HG03045 (cell line): ENCODE measurements around the gene SLC7A1.

Source experiments
- ATAC-seq: cut with Tn5 transposase; IDR thresholded peaks from one replicate; pipeline ENCODE4 v1.9.1; 2021; ENCODE audit warnings: mild to moderate bottlenecking, moderate library complexity; ENCODE audit not compliant: unreplicated experiment

Gene SLC7A1

GRCh38 chr13:29513002-29513980 is 82.2 kb downstream of the SLC7A1 start:
- no peak for ATAC-seq

- no peak for ATAC-seq
These were observed 83.5 kb downstream of the SLC7A1 start for GRCh38 chr13:29511980-29512379.

- ATAC-seq: no peak
These were observed 84.2 kb downstream of the SLC7A1 start for GRCh38 chr13:29511106-29511796.

GRCh38 chr13:29510651-29511084 is 84.8 kb downstream of the SLC7A1 start:
- ATAC-seq: no peak

GRCh38 chr13:29509999-29510589 is 85.4 kb downstream of the SLC7A1 start:
- ATAC-seq: no peak

- no peak for ATAC-seq
These were observed 86.6 kb downstream of the SLC7A1 start for GRCh38 chr13:29508876-29509252.

- ATAC-seq: no peak
These were observed 87.2 kb downstream of the SLC7A1 start for GRCh38 chr13:29508130-29508875.

- no peak for ATAC-seq
These were observed 88.1 kb downstream of the SLC7A1 start for GRCh38 chr13:29507356-29507755.

- no peak for ATAC-seq
These were observed 89.5 kb downstream of the SLC7A1 start for GRCh38 chr13:29505950-29506349.

GRCh38 chr13:29505511-29505910 is 90.0 kb downstream of the SLC7A1 start:
- no peak for ATAC-seq

GRCh38 chr13:29504691-29505090 is 90.8 kb downstream of the SLC7A1 start:
- no peak for ATAC-seq

GRCh38 chr13:29503041-29503837 is 92.2 kb downstream of the SLC7A1 start:
- ATAC-seq: no peak

GRCh38 chr13:29502391-29503008 is 93.0 kb downstream of the SLC7A1 start:
- ATAC-seq: no peak

- no peak for ATAC-seq
These were observed 93.8 kb downstream of the SLC7A1 start for GRCh38 chr13:29501674-29502073.

GRCh38 chr13:29500386-29500785 is 95.1 kb downstream of the SLC7A1 start:
- ATAC-seq: no peak

GRCh38 chr13:29499506-29500165 is 95.9 kb downstream of the SLC7A1 start:
- no peak for ATAC-seq

GRCh38 chr13:29498426-29499040 is 97.0 kb downstream of the SLC7A1 start:
- ATAC-seq: no peak

- ATAC-seq: no peak
These were observed 98.3 kb downstream of the SLC7A1 start for GRCh38 chr13:29497137-29497654.
